ENCODE data around the gene TMEM181. TPM values are rescaled to one million over a fixed set of nuclear protein-coding genes. Genes with fewer than 3 reads are reported as not detected.
"Not testable (repeated sequence)": the region's sequence is repeated elsewhere in the genome, so short reads cannot be mapped to it uniquely, and the experiment has no call there.

TMEM181 gene
- 10 to 100 TPM in 11 of 12 donors, not detected in 1; 16.1 to 24.3 (median 20.6) TPM for polyA plus RNA-seq (ENCODE audit: insufficient read length in 12 of 12)
- long read RNA-seq, donor 1, partial matches to known transcripts: 0 of 5 reads
- long read RNA-seq, donor 1, other reads (novel, unspliced or antisense): 5 of 5 reads
- long read RNA-seq, donor 2, partial matches to known transcripts: 0 of 6 reads
- long read RNA-seq, donor 2, other reads (novel, unspliced or antisense): 6 of 6 reads
- long read RNA-seq, donor 3, partial matches to known transcripts: 0 of 8 reads
- long read RNA-seq, donor 3, other reads (novel, unspliced or antisense): 8 of 8 reads
- long read RNA-seq, donor 4: 0 reads
- long read RNA-seq, donor 5, partial matches to known transcripts: 8 of 14 reads
- long read RNA-seq, donor 5, other reads (novel, unspliced or antisense): 6 of 14 reads
- long read RNA-seq, donor 6, partial matches to known transcripts: 87 of 167 reads
- long read RNA-seq, donor 6, other reads (novel, unspliced or antisense): 80 of 167 reads
- long read RNA-seq, donor 7: 0 reads
- long read RNA-seq, donor 8, partial matches to known transcripts: 0 of 5 reads
- long read RNA-seq, donor 8, other reads (novel, unspliced or antisense): 5 of 5 reads
- long read RNA-seq, donor 9: 0 reads
- long read RNA-seq, donor 10, partial matches to known transcripts: 0 of 5 reads
- long read RNA-seq, donor 10, other reads (novel, unspliced or antisense): 5 of 5 reads
- long read RNA-seq, donor 11: 0 reads

GRCh38 chr6:158559895-158560835, at the start of gene TMEM181:
TSS of gene TMEM181 (plus strand) at chr6:158560091. CDS start at chr6:158560225, 134 bp downstream.
- peak; percentile 89 for DNase-seq

GRCh38 chr6:158512809-158513208, 47.1 kb upstream of the TMEM181 start:
- DNase-seq: no peak

- DNase-seq: no peak
Measured at GRCh38 chr6:158514176-158514575, 45.7 kb upstream of the TMEM181 start.

GRCh38 chr6:158514991-158515390, 44.9 kb upstream of the TMEM181 start:
- no peak for DNase-seq

GRCh38 chr6:158516098-158516497, 43.8 kb upstream of the TMEM181 start:
- DNase-seq: no peak

GRCh38 chr6:158517038-158517437, 42.9 kb upstream of the TMEM181 start:
- no peak for DNase-seq

- no peak for DNase-seq
Measured at GRCh38 chr6:158517581-158517980, 42.3 kb upstream of the TMEM181 start.

GRCh38 chr6:158518191-158519127, 41.4 kb upstream of the TMEM181 start:
- no peak for DNase-seq

- DNase-seq: no peak
Measured at GRCh38 chr6:158519300-158519699, 40.6 kb upstream of the TMEM181 start.

GRCh38 chr6:158519761-158520160, 40.1 kb upstream of the TMEM181 start:
- no peak for DNase-seq

GRCh38 chr6:158520975-158521374, 38.9 kb upstream of the TMEM181 start:
- DNase-seq: not testable (repeated sequence)

- no peak for DNase-seq
Measured at GRCh38 chr6:158521759-158522158, 38.1 kb upstream of the TMEM181 start.

- no peak for DNase-seq
Measured at GRCh38 chr6:158522616-158523015, 37.3 kb upstream of the TMEM181 start.

GRCh38 chr6:158524311-158524710, 35.6 kb upstream of the TMEM181 start:
- no peak for DNase-seq

- not testable (repeated sequence) for DNase-seq
Measured at GRCh38 chr6:158527858-158528257, 32.0 kb upstream of the TMEM181 start.

GRCh38 chr6:158528826-158529225, 31.1 kb upstream of the TMEM181 start:
- DNase-seq: no peak

- DNase-seq: no peak
Measured at GRCh38 chr6:158529629-158530028, 30.3 kb upstream of the TMEM181 start.

GRCh38 chr6:158531566-158531965, 28.3 kb upstream of the TMEM181 start:
- no peak for DNase-seq

- no peak for DNase-seq
Measured at GRCh38 chr6:158531970-158532369, 27.9 kb upstream of the TMEM181 start.

- DNase-seq: peak; percentile 81
Measured at GRCh38 chr6:158536084-158536890, 23.6 kb upstream of the TMEM181 start.
